ENCODE measurements around the gene RAB18.
"Not testable (repeated sequence)": the region's sequence is repeated elsewhere in the genome, so short reads cannot be mapped to it uniquely, and the experiment has no call there.

Gene RAB18

DNA sequence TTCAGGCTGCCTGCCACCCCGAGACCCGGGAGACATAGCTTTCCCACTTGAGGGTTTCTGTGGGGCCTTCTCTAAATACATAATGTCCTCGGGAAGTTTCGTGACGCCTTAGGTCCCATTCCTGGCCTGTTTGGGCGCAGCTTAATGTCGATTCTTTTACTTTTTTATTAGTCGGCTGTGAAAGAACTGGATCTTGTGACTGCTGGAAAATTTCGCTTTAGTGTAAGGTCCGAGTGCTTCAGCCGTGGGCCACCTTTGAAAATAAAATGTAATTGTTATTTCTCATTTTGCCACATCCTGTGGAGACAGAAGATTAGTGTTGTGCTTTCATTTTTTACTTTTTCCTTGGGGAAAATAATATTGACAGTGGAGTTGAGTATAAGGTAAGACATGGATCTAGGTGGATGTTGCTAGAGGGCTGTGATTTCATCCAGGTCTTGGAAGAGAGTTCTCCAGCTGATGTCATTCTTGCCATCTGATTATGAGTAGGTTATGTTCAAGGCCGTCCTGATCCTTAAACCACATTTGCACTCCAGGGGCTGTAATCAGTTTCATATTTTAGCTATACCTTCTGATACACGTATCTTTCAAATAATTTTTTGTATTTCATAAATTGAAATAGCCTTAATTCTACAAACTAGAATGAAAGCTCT lies 830 bp downstream of the RAB18 start:
- no peak for DNase-seq (ENCODE audit: low read depth)

- not testable (repeated sequence) for DNase-seq (ENCODE audit: low read depth)
Measured at GRCh38 chr10:27505537-27505936, 1.4 kb downstream of the RAB18 start.

GRCh38 chr10:27506280-27506679 lies 2.2 kb downstream of the RAB18 start:
- DNase-seq (ENCODE audit: low read depth) = no peak

- DNase-seq (ENCODE audit: low read depth) = no peak
Measured at GRCh38 chr10:27512548-27512947, 8.4 kb downstream of the RAB18 start.

DNA sequence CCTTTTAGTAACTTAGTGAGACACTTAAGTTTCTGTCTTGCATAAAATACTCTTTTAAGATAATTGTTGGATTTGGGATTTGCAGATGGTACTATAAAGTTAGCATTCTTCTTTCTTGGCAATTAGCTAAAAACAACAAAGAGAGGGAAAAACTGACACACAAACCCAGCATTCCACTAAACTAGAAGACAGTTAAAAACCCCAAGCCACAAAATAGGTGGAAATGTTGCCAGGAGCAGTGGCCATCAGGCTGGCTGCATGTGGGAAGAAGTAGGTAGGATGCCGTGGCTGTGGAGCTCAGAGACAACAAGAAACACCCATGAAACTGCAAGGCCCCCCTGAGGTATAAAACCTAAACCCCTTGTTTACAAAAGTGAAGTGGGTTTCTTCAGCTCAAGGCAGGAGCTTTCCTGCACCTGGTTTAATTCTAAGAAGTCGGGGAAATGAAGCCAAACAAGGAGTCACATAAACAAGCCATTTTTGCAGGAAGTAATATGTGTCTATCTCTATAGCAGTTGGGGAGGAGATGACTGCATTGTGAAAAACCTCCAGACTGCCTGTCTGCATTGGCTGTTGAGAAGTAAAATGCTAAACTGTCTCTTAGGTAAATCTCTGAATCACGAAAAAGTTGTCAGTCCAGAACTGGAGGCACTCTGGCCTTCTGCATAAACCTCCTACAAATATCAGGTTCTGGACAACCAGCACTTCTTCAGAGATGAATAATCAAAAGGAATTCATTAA lies 9.5 kb downstream of the RAB18 start:
- DNase-seq (ENCODE audit: low read depth) = no peak

DNA sequence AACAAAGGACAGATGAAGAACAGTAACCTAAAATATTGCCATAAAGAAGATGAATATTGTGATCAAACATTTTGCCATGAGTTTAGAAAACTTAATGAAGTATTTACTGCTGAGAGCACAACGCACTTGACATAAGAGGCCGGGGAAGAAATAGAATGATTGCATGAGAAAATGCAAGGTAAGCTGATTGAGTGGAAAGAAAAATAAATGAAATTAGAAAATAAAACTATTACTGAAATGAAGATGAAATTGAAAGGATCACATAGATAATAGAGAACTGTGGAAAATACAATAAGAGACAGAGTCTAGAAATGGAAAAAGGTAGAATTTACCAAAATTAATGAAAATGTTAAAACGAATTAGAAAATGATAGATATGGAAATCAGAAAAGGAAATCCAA lies 10.1 kb downstream of the RAB18 start:
- no peak for DNase-seq (ENCODE audit: low read depth)

GRCh38 chr10:27518261-27518660 lies 14.2 kb downstream of the RAB18 start:
- no peak for DNase-seq (ENCODE audit: low read depth)

DNA sequence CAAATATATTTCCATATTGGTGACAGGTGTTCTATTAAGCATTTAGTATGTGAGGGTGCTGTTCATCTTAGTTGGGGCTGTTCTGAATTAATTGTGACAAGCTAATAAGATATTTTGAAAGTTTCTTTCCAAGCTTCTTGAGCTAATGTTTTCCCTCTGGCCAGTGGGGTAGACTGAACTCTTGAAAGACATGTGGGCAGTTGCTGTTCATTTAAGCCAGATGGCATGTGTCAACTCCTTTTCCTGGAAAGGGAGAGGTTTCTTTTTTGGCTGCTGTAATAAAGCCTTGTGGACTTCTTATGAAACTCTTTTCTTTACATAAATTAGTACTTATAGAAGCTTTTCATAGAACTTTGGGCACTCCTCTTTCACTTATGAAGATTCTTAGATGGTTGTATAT lies 21.7 kb downstream of the RAB18 start:
- no peak for DNase-seq (ENCODE audit: low read depth)

DNA sequence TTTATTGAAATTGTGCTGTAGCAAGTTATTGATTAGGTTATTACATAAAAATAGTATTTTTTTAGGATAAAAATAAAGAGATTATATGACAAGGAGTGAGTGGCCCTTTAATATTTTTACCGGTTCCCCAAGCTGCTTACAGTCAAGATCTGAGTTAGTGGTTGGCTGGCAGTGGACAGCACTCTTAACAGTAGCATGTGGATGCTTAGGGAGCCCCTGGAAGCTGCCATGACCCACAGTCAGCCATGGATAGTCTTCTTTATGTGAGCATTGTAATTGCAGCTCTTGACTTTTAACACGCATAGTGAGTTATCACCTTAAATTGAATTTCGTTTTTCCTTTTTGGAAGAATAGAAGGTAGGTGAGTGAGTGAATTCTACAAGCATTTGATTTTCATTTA lies 22.1 kb downstream of the RAB18 start:
- no peak for DNase-seq (ENCODE audit: low read depth)

GRCh38 chr10:27527666-27528295 lies 23.7 kb downstream of the RAB18 start:
- DNase-seq (ENCODE audit: low read depth) = no peak

DNA sequence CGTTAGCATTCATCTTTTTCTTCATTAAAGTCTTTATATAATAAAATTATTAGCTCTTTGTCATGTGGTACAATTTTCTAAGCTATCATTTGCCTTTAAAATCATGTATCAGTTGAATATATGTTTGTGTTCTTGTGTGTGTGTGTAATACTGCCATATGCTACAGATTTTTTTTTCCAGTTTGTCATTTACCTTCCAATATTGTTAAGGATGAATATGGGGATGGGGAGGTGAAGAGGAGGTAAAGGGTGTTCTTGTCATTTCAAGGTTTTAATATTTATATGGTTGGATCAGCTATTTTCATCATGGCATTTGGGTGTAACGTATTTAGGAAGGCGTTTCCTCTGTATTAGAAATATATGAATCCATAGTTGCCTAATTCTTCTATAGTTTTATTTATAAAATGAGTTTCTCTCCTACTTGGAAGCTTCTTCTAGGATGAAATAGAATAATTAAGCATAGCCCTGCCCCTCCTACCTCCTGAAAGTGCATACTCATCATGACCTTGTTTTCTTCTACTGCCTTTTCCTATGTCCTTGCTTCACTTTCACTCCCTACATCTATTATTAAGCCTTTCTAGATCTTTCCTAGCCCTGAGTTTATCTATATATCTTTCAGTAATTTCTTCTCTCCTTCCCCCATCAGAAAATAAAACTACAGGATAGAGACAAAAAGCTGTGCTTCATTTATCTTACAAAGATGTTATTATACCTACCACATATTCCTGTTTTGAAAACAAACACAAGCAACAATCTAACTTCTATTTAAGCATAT lies 25.1 kb downstream of the RAB18 start:
- DNase-seq (ENCODE audit: low read depth) = no peak

- no peak for DNase-seq (ENCODE audit: low read depth)
Measured at GRCh38 chr10:27530477-27530876, 26.4 kb downstream of the RAB18 start.

DNA sequence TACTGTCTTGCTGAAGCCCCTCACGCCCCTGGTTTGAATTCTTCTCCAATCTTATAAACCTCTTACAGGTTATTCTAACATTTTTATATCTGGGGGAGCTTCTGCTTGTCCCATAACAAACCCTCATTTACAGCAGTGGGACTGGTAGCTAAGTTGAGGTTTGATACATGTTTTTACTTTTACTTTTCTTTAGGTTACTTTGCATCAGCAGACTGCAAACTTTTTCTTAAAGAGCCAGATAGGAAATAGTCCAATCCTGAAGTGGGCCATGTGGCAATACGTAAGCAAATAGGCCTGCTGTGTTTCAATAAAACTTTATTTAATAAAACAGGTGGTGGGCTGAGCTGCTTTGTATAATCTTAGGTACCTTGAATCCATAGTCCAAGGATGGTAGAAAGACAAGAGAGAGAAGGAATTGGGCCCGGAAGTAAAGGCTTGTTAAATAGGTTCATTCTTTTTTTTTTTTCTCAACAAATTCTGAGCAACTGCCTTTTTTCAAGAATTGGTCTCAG lies 27.3 kb downstream of the RAB18 start:
- DNase-seq (ENCODE audit: low read depth) = no peak

GRCh38 chr10:27534161-27534700 lies 30.1 kb downstream of the RAB18 start:
- no peak for DNase-seq (ENCODE audit: low read depth)

GRCh38 chr10:27535317-27535716 lies 31.2 kb downstream of the RAB18 start:
- DNase-seq (ENCODE audit: low read depth) = no peak

DNA sequence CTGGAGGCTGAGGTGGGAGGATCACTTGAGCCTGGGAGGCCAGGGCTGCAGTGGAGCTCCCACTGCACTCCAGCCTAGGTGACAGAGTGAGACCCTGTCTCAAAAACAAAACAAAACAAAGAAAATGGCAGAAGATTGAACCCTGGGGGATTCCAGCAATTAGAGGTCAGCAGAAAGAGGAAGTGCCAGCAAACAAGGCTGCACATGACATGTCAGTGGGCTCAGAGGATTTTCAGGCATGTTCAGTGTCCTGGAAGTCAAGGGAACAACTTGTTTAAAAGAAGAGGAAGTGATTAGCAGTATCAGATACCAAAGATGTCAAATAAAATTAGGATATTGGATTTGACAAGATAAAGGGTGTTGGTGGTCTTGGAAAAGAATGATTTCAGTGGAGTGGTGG lies 32.3 kb downstream of the RAB18 start:
- no peak for DNase-seq (ENCODE audit: low read depth)

GRCh38 chr10:27537166-27537565 lies 33.1 kb downstream of the RAB18 start:
- DNase-seq (ENCODE audit: low read depth) = no peak

- DNase-seq (ENCODE audit: low read depth) = no peak
Measured at GRCh38 chr10:27537787-27538186, 33.7 kb downstream of the RAB18 start.

GRCh38 chr10:27540672-27541071 lies 36.6 kb downstream of the RAB18 start:
- no peak for DNase-seq (ENCODE audit: low read depth)

- DNase-seq (ENCODE audit: low read depth) = no peak
Measured at GRCh38 chr10:27541796-27542729, 38.0 kb downstream of the RAB18 start.

- no peak for DNase-seq (ENCODE audit: low read depth)
Measured at GRCh38 chr10:27542812-27543211, 38.7 kb downstream of the RAB18 start.

Data from stimulated activated CD8-positive, alpha-beta memory T cell treated with anti-CD3 and anti-CD28 coated beads, Interleukin-12 subunit alpha, Interleukin-12 subunit beta, amount 100 ng/mL, for 1 hour (primary cell).